K562 (cell line): ENCODE measurements around the gene ZNF747. TPM values are rescaled to one million over a fixed set of nuclear protein-coding genes. Genes with fewer than 3 reads are reported as not detected.
A peak's percentile ranks its signal among the peaks of the same experiment; 100 is the strongest.

Experiments used
- CUX1 ChIP-seq: fragments of 200-800 bp; sonication (Bioruptor generic); IDR thresholded peaks from 2 replicates; pipeline ENCODE4 v1.6.1; 2016; ENCODE audit warnings: missing genetic modification characterization, missing compliant biosample characterization
- ESRRA ChIP-seq: fragments of 450-650 bp; IDR thresholded peaks from 2 replicates; pipeline ENCODE4 v1.6.1; 2014; ENCODE audit warnings: low read depth, mild to moderate bottlenecking, moderate library complexity, borderline replicate concordance
- HNRNPL ChIP-seq: fragments of 200-400 bp; formaldehyde crosslinking; IDR thresholded peaks from 2 replicates; pipeline ENCODE4 v1.6.1; 2017; ENCODE audit warnings: low read depth, mild to moderate bottlenecking, low read length
- MCM3 ChIP-seq: fragments of 450-650 bp; IDR thresholded peaks from 2 replicates; pipeline ENCODE4 v1.6.1; 2016
- MLLT1 ChIP-seq, 2 experiments: fragments of 450-650 bp; IDR thresholded peaks; 2 replicates each; pipeline ENCODE4 v1.6.1; 2016
- NBN ChIP-seq: fragments of 450-650 bp; IDR thresholded peaks from 2 replicates; pipeline ENCODE4 v1.6.1; 2016; ENCODE audit warnings: low read depth, mild to moderate bottlenecking
- RFX1 ChIP-seq: fragments of 450-650 bp; IDR thresholded peaks from 2 replicates; pipeline ENCODE4 v1.6.1; 2016; ENCODE audit warnings: mild to moderate bottlenecking, moderate library complexity
- RFX5 ChIP-seq: IDR thresholded peaks from 2 replicates; pipeline ENCODE4 v1.6.1; 2011; ENCODE audit warnings: low read depth, mild to moderate bottlenecking, improper control_type of control experiment, low read length
- TCFL5 ChIP-seq: fragments of 250-450 bp; sonication (Bioruptor Pico); conservative IDR thresholded peaks from 2 replicates; pipeline ENCODE4 v1.6.1; 2021; ENCODE audit warnings: mild to moderate bottlenecking, moderate library complexity, matching md5 sums
- XRCC3 ChIP-seq: fragments of 450-650 bp; IDR thresholded peaks from 2 replicates; pipeline ENCODE4 v1.6.1; 2017; ENCODE audit warnings: mild to moderate bottlenecking, moderate library complexity
- ZNF445 ChIP-seq: fragments of 250-450 bp; sonication (Bioruptor Pico); IDR thresholded peaks from 2 replicates; pipeline ENCODE4 v1.4.0; 2020; ENCODE audit warnings: low read depth, mild to moderate bottlenecking, moderate library complexity
- polyA plus RNA-seq, 8 experiments: library from polyadenylated mRNA; depleted of rRNA in 4 of 8; stranded (reverse) in 5 of 8; unstranded in 3 of 8; fragments of >200 nt; fragmentation: Nextera tagmentation in 2 of 8; fragmentation: Illumina TruSeq in 1 of 8; extraction: Ambion mirVana in 2 of 8; extraction: Trizol in 1 of 8; gene quantifications; 2 replicates each; pipeline versions ENCODE4 v1.2.1 to v1.2.3, GENCODE V29; 2011 to 2014; ENCODE audit warnings: inconsistent platforms in 1 of 8, missing spikeins in 1 of 8
- total RNA-seq, 7 experiments: library from RNA; depleted of rRNA in 6 of 7; stranded (reverse); fragments of >200 nt in 6 of 7; fragmentation: Illumina TruSeq in 2 of 7; extraction: Trizol in 2 of 7; gene quantifications; 2 replicates each; pipeline versions ENCODE4 v1.2.1 to v1.2.3, GENCODE V29; 2011 to 2021; ENCODE audit warnings: low replicate concordance in 1 of 7
- TF ChIP-seq, protein P1 (sequence below): fragments of 450-650 bp; IDR thresholded peaks from 2 replicates; pipeline ENCODE4 v1.6.1; 2018; ENCODE audit not compliant: partially characterized antibody
- TF ChIP-seq, protein P2 (sequence below): sonication (generic); formaldehyde crosslinking; IDR thresholded peaks from 2 replicates; pipeline ENCODE4 v1.8.1; 2023; ENCODE audit warnings: mild to moderate bottlenecking, missing genetic modification reagents

The ZNF747 gene
- total and polyA plus RNA-seq, 9 of the 15 experiments (the other 6 are each of a cell fraction or from before 2014, with no cell fraction given): 0.14 to 3.3 (median 1.5) TPM

- TF ChIP-seq MLLT1 (IDR thresholded peaks at IDR 0.05): peak in 1 of 2 experiments; percentile 61; a peak in 1 of 4 replicates
- TF ChIP-seq CUX1 (CRISPR knock-in tag): no peak
- no peak for TF ChIP-seq MCM3
- TF ChIP-seq RFX5: no peak
- TF ChIP-seq TCFL5 (CRISPR knock-in tag): no peak
- no peak for TF ChIP-seq RFX1
- no peak for TF ChIP-seq NBN
- peak; percentile 40; the same call in 1 of the 2 replicates for TF ChIP-seq HNRNPL
- TF ChIP-seq XRCC3: no peak
- no peak for TF ChIP-seq ESRRA
- TF ChIP-seq, protein P1, sequence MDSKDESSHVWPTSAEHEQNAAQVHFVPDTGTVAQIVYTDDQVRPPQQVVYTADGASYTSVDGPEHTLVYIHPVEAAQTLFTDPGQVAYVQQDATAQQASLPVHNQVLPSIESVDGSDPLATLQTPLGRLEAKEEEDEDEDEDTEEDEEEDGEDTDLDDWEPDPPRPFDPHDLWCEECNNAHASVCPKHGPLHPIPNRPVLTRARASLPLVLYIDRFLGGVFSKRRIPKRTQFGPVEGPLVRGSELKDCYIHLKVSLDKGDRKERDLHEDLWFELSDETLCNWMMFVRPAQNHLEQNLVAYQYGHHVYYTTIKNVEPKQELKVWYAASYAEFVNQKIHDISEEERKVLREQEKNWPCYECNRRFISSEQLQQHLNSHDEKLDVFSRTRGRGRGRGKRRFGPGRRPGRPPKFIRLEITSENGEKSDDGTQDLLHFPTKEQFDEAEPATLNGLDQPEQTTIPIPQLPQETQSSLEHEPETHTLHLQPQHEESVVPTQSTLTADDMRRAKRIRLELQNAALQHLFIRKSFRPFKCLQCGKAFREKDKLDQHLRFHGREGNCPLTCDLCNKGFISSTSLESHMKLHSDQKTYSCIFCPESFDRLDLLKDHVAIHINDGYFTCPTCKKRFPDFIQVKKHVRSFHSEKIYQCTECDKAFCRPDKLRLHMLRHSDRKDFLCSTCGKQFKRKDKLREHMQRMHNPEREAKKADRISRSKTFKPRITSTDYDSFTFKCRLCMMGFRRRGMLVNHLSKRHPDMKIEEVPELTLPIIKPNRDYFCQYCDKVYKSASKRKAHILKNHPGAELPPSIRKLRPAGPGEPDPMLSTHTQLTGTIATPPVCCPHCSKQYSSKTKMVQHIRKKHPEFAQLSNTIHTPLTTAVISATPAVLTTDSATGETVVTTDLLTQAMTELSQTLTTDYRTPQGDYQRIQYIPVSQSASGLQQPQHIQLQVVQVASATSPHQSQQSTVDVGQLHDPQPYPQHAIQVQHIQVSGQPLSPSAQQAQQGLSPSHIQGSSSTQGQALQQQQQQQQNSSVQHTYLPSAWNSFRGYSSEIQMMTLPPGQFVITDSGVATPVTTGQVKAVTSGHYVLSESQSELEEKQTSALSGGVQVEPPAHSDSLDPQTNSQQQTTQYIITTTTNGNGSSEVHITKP: no peak
- TF ChIP-seq, protein P2, sequence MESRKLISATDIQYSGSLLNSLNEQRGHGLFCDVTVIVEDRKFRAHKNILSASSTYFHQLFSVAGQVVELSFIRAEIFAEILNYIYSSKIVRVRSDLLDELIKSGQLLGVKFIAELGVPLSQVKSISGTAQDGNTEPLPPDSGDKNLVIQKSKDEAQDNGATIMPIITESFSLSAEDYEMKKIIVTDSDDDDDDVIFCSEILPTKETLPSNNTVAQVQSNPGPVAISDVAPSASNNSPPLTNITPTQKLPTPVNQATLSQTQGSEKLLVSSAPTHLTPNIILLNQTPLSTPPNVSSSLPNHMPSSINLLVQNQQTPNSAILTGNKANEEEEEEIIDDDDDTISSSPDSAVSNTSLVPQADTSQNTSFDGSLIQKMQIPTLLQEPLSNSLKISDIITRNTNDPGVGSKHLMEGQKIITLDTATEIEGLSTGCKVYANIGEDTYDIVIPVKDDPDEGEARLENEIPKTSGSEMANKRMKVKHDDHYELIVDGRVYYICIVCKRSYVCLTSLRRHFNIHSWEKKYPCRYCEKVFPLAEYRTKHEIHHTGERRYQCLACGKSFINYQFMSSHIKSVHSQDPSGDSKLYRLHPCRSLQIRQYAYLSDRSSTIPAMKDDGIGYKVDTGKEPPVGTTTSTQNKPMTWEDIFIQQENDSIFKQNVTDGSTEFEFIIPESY (CRISPR knock-in tag): peak; percentile 82
- no peak for TF ChIP-seq ZNF445 (CRISPR knock-in tag)
Observed at GRCh38 chr16:30524575-30525568, 9.8 kb downstream of the ZNF747 start (continued).
